HEK293 (cell line): ENCODE results near the gene TMEM205.

ENCODE experiments used
- EGR2 ChIP-seq: fragments of 450-650 bp; formaldehyde crosslinking; IDR thresholded peaks from 2 replicates; pipeline ENCODE4 v1.5.1; 2016; ENCODE audit warnings: low read depth, missing biosample characterization, missing genetic modification characterization
- GLI2 ChIP-seq: fragments of 450-650 bp; formaldehyde crosslinking; IDR thresholded peaks from 2 replicates; pipeline ENCODE4; 2017; ENCODE audit warnings: missing biosample characterization, missing genetic modification characterization, low read depth, borderline replicate concordance
- IKZF3 ChIP-seq: fragments of 450-650 bp; IDR thresholded peaks from 2 replicates; pipeline ENCODE4 v1.5.0; 2018; ENCODE audit warnings: missing biosample characterization, mild to moderate bottlenecking, missing genetic modification characterization, moderate library complexity
- KLF9 ChIP-seq: fragments of 450-650 bp; formaldehyde crosslinking; IDR thresholded peaks from 2 replicates; pipeline ENCODE4 v1.5.1; 2016; ENCODE audit warnings: missing biosample characterization, missing genetic modification characterization, low read depth
- MEIS1 ChIP-seq: sonication (generic); formaldehyde crosslinking; IDR thresholded peaks from 2 replicates; pipeline ENCODE4 v1.8.1; 2022; ENCODE audit warnings: missing genetic modification reagents, mild to moderate bottlenecking, borderline replicate concordance
- MYNN ChIP-seq: fragments of 450-650 bp; formaldehyde crosslinking; IDR thresholded peaks from 2 replicates; pipeline ENCODE4 v1.5.1; 2016; ENCODE audit warnings: missing biosample characterization, missing genetic modification characterization, borderline replicate concordance
- REST ChIP-seq: fragments of 450-650 bp; formaldehyde crosslinking; IDR thresholded peaks from 2 replicates; pipeline ENCODE4 v1.5.1; 2016; ENCODE audit warnings: missing biosample characterization, missing genetic modification characterization
- SP3 ChIP-seq: fragments of 450-650 bp; formaldehyde crosslinking; IDR thresholded peaks from 2 replicates; pipeline ENCODE4 v1.5.1; 2016; ENCODE audit warnings: missing biosample characterization, missing genetic modification characterization
- SP7 ChIP-seq: fragments of 450-650 bp; formaldehyde crosslinking; IDR thresholded peaks from 2 replicates; pipeline ENCODE4 v1.5.1; 2016; ENCODE audit warnings: missing biosample characterization, missing genetic modification characterization
- ZBTB1 ChIP-seq: fragments of 450-650 bp; formaldehyde crosslinking; IDR thresholded peaks from 2 replicates; pipeline ENCODE4 v1.5.1; 2016; ENCODE audit warnings: missing biosample characterization, missing genetic modification characterization
- ZBTB17 ChIP-seq: fragments of 450-650 bp; formaldehyde crosslinking; IDR thresholded peaks from 2 replicates; pipeline ENCODE4 v1.5.1; 2016; ENCODE audit warnings: missing biosample characterization, missing genetic modification characterization
- ZNF148 ChIP-seq: fragments of 450-650 bp; formaldehyde crosslinking; IDR thresholded peaks from 2 replicates; pipeline ENCODE4 v1.5.0; 2017; ENCODE audit warnings: missing biosample characterization, missing genetic modification characterization, borderline replicate concordance
- ZNF16 ChIP-seq: fragments of 450-650 bp; formaldehyde crosslinking; IDR thresholded peaks from 2 replicates; pipeline ENCODE4 v1.5.1; 2016; ENCODE audit warnings: low read depth, missing biosample characterization, missing genetic modification characterization
- ZNF274 ChIP-seq, 2 experiments: fragments of 200-500 bp in 1 of 2; fragments of 450-650 bp in 1 of 2; sonication (Bioruptor generic) in 1 of 2; formaldehyde crosslinking in 1 of 2; IDR thresholded peaks; 2 replicates each; pipeline versions ENCODE4 v1.5.1 to v1.6.1; 2014 to 2016; ENCODE audit warnings: borderline replicate concordance in 1 of 2, inconsistent platforms in 1 of 2, low read length in 1 of 2, missing biosample characterization in 1 of 2, missing genetic modification characterization in 1 of 2
- ZNF335 ChIP-seq: fragments of 450-650 bp; formaldehyde crosslinking; conservative IDR thresholded peaks from 2 replicates; pipeline ENCODE4 v1.5.1; 2016; ENCODE audit warnings: missing biosample characterization, missing genetic modification characterization
- ZNF394 ChIP-seq: fragments of 450-650 bp; formaldehyde crosslinking; IDR thresholded peaks from 2 replicates; pipeline ENCODE4 v1.5.1; 2016; ENCODE audit warnings: missing biosample characterization, missing genetic modification characterization, mild to moderate bottlenecking, moderate library complexity, borderline replicate concordance
- ZNF449 ChIP-seq: fragments of 450-650 bp; formaldehyde crosslinking; IDR thresholded peaks from 2 replicates; pipeline ENCODE4 v1.5.1; 2017; ENCODE audit warnings: missing biosample characterization, mild to moderate bottlenecking, missing genetic modification characterization, moderate library complexity
- ZNF488 ChIP-seq: fragments of 450-650 bp; formaldehyde crosslinking; IDR thresholded peaks from 2 replicates; pipeline ENCODE4 v1.5.1; 2016; ENCODE audit warnings: missing biosample characterization, missing genetic modification characterization
- ZNF521 ChIP-seq: fragments of 450-650 bp; formaldehyde crosslinking; IDR thresholded peaks from 2 replicates; pipeline ENCODE4 v1.5.1; 2017; ENCODE audit warnings: missing biosample characterization, mild to moderate bottlenecking, missing genetic modification characterization
- ZNF560 ChIP-seq: fragments of 450-650 bp; formaldehyde crosslinking; IDR thresholded peaks from 2 replicates; pipeline ENCODE4 v1.5.1; 2017; ENCODE audit warnings: missing biosample characterization, missing genetic modification characterization, borderline replicate concordance
- ZNF624 ChIP-seq: fragments of 450-650 bp; formaldehyde crosslinking; IDR thresholded peaks from 2 replicates; pipeline ENCODE4 v1.5.1; 2017; ENCODE audit warnings: missing biosample characterization, missing genetic modification characterization
- ZNF626 ChIP-seq: fragments of 450-650 bp; sonication (Bioruptor Pico); formaldehyde crosslinking; IDR thresholded peaks from 2 replicates; pipeline ENCODE4 v1.5.1; 2018; ENCODE audit warnings: missing biosample characterization, missing genetic modification characterization, inconsistent platforms
- ZNF645 ChIP-seq: fragments of 450-650 bp; formaldehyde crosslinking; IDR thresholded peaks from 2 replicates; pipeline ENCODE4; 2016; ENCODE audit warnings: missing biosample characterization, missing genetic modification characterization
- ZNF660 ChIP-seq: fragments of 450-650 bp; IDR thresholded peaks from 2 replicates; pipeline ENCODE4 v1.5.1; 2018; ENCODE audit warnings: missing biosample characterization, mild to moderate bottlenecking, missing genetic modification characterization
- ZNF670 ChIP-seq: fragments of 450-650 bp; formaldehyde crosslinking; IDR thresholded peaks from 2 replicates; pipeline ENCODE4 v1.5.1; 2016; ENCODE audit warnings: missing biosample characterization, missing genetic modification characterization, low read depth
- ZNF768 ChIP-seq: fragments of 450-650 bp; formaldehyde crosslinking; IDR thresholded peaks from 2 replicates; pipeline ENCODE4 v1.5.1; 2018; ENCODE audit warnings: missing biosample characterization, mild to moderate bottlenecking, missing genetic modification characterization
- ZSCAN16 ChIP-seq: fragments of 450-650 bp; formaldehyde crosslinking; IDR thresholded peaks from 2 replicates; pipeline ENCODE4 v1.5.1; 2016; ENCODE audit warnings: missing biosample characterization, missing genetic modification characterization
- ZXDB ChIP-seq: fragments of 450-650 bp; formaldehyde crosslinking; IDR thresholded peaks from 2 replicates; pipeline ENCODE4 v1.5.1; 2016; ENCODE audit warnings: missing biosample characterization, missing genetic modification characterization

Gene TMEM205

GRCh38 chr19:11374433-11375142 lies 28.5 kb upstream of the TMEM205 start, which contains the start of gene SWSAP1 (continued):
- no peak for TF ChIP-seq ZNF148 (tag by site-specific recombination)
- TF ChIP-seq ZNF560 (tag by site-specific recombination): no peak
- no peak for TF ChIP-seq KLF9 (tag by site-specific recombination)
- TF ChIP-seq EGR2: no peak
- TF ChIP-seq ZNF16 (tag by site-specific recombination): no peak
- peak; percentile 83 for TF ChIP-seq ZNF335 (tag by site-specific recombination)
- no peak for TF ChIP-seq ZNF488 (tag by site-specific recombination)
- no peak for TF ChIP-seq IKZF3 (tag by site-specific recombination)
- no peak for TF ChIP-seq MEIS1 (CRISPR knock-in tag)
- TF ChIP-seq ZNF660 (tag by site-specific recombination): peak; percentile 45; the same call in 1 of the 2 replicates
- TF ChIP-seq ZNF624 (tag by site-specific recombination): no peak
- peak; percentile 99 for TF ChIP-seq ZXDB (tag by site-specific recombination)
- no peak for TF ChIP-seq ZBTB1
- no peak for TF ChIP-seq MYNN (tag by site-specific recombination)
- peak; percentile 44; the same call in 1 of the 2 replicates for TF ChIP-seq ZNF394
- no peak for TF ChIP-seq ZNF768 (tag by site-specific recombination)
- peak; percentile 96 for TF ChIP-seq SP3 (tag by site-specific recombination)
- no peak for TF ChIP-seq GLI2
- no peak for TF ChIP-seq ZNF521 (tag by site-specific recombination)
- TF ChIP-seq ZNF626 (tag by site-specific recombination): no peak
- TF ChIP-seq ZNF670 (tag by site-specific recombination): no peak
- no peak for TF ChIP-seq ZNF274 (IDR thresholded peaks at IDR 0.05; ENCODE audit: low read length)
- TF ChIP-seq ZNF274 (tag by site-specific recombination; IDR thresholded peaks at IDR 0.05; ENCODE audit: borderline replicate concordance): no peak
- peak; percentile 58 for TF ChIP-seq ZBTB17 (tag by site-specific recombination)
- no peak for TF ChIP-seq ZSCAN16 (tag by site-specific recombination)
- peak; percentile 74 for TF ChIP-seq SP7
- TF ChIP-seq ZNF449 (tag by site-specific recombination): no peak
- TF ChIP-seq REST (tag by site-specific recombination): no peak
- no peak for TF ChIP-seq ZNF645 (tag by site-specific recombination)
